Activated naive CD4-positive, alpha-beta T cell treated with anti-CD3 and anti-CD28 coated beads, Interleukin-2, amount 50 U/mL, for 24 hours (primary cell): ENCODE data around the gene ELAVL4.

Source experiments
- H3K27ac Mint-ChIP-seq: one replicate; pipeline ENCODE4 v1.8.0; 2021; ENCODE audit warnings: mild to moderate bottlenecking, mixed read lengths
- H3K27me3 Mint-ChIP-seq: one replicate; pipeline ENCODE4 v1.8.0; 2021; ENCODE audit warnings: mixed read lengths
- H3K36me3 Mint-ChIP-seq: one replicate; pipeline ENCODE4 v1.8.0; 2021; ENCODE audit warnings: mixed read lengths
- H3K4me1 Mint-ChIP-seq: one replicate; pipeline ENCODE4 v1.8.0; 2021; ENCODE audit warnings: mixed read lengths
- H3K4me3 Mint-ChIP-seq: one replicate; pipeline ENCODE4 v1.8.0; 2021; ENCODE audit warnings: mild to moderate bottlenecking, mixed read lengths
- H3K9me3 Mint-ChIP-seq: one replicate; pipeline ENCODE4 v1.8.0; 2021; ENCODE audit warnings: mixed read lengths

The ELAVL4 gene

GRCh38 chr1:50237056-50237455, 128.3 kb downstream of the ELAVL4 start:
- H3K4me1 Mint-ChIP-seq: no peaks in the 10 kb centered on the region
- H3K27ac Mint-ChIP-seq: no peak overlapping the region
- peaks cover 5% of the 10 kb centered on the region for H3K9me3 Mint-ChIP-seq

GRCh38 chr1:50243939-50244338, 135.2 kb downstream of the ELAVL4 start:
- Mint-ChIP-seq H3K27me3 (peaks cover 5% of the 10 kb centered on the region), H3K27ac (no peak overlapping the region), H3K36me3 (no peaks in the 10 kb centered on the region), H3K4me1 (no peaks in the 10 kb centered on the region), H3K9me3 (no peaks in the 10 kb centered on the region), H3K4me3 (no peak overlapping the region)

More at GRCh38 chr1:50237056-50237455, 128.3 kb downstream of the ELAVL4 start:
- Mint-ChIP-seq H3K36me3 (no peaks in the 10 kb centered on the region), H3K27me3 (peaks cover 3% of the 10 kb centered on the region), H3K4me3 (no peak overlapping the region)

- Mint-ChIP-seq H3K36me3 (no peaks in the 10 kb centered on the region), H3K27me3 (peaks cover 13% of the 10 kb centered on the region), H3K4me1 (no peaks in the 10 kb centered on the region), H3K4me3 (no peak overlapping the region), H3K9me3 (no peaks in the 10 kb centered on the region), H3K27ac (no peak overlapping the region)
Observed at GRCh38 chr1:50246869-50247268, 138.1 kb downstream of the ELAVL4 start.

- H3K27me3 Mint-ChIP-seq: peaks cover 9% of the 10 kb centered on the region
- no peak overlapping the region for H3K27ac Mint-ChIP-seq
- no peaks in the 10 kb centered on the region for H3K4me1 Mint-ChIP-seq
- no peak overlapping the region for H3K4me3 Mint-ChIP-seq
- H3K36me3 Mint-ChIP-seq: no peaks in the 10 kb centered on the region
- no peaks in the 10 kb centered on the region for H3K9me3 Mint-ChIP-seq
Observed at GRCh38 chr1:50251702-50252101, 143.0 kb downstream of the ELAVL4 start.

GRCh38 chr1:50252196-50252595, 143.5 kb downstream of the ELAVL4 start:
- peaks cover 9% of the 10 kb centered on the region for H3K27me3 Mint-ChIP-seq
- no peaks in the 10 kb centered on the region for H3K4me1 Mint-ChIP-seq
- H3K9me3 Mint-ChIP-seq: no peaks in the 10 kb centered on the region
- H3K36me3 Mint-ChIP-seq: no peaks in the 10 kb centered on the region
- H3K27ac Mint-ChIP-seq: no peak overlapping the region
- H3K4me3 Mint-ChIP-seq: no peak overlapping the region
